ENCODE results near the gene PJVK.

DNA sequence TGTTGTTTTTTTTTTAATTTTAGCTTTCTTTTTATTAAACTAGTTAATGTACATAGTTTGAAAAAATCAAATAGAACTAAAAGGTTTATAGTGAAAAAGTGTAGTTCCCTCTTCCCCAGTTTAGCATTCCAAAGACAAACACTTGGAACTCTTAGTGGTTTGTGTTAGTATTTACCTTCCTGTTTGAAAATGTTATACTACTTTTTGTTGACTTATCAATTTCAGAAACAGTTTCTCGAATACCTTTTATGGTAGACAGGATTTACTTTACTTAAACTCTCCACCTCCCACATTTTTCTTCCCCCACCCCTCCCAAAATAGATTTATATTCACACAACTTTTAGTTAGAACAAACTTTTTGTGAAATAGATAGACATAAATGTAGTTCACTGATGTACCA, 55.8 kb downstream of the PJVK start:
- TF ChIP-seq, protein P1, sequence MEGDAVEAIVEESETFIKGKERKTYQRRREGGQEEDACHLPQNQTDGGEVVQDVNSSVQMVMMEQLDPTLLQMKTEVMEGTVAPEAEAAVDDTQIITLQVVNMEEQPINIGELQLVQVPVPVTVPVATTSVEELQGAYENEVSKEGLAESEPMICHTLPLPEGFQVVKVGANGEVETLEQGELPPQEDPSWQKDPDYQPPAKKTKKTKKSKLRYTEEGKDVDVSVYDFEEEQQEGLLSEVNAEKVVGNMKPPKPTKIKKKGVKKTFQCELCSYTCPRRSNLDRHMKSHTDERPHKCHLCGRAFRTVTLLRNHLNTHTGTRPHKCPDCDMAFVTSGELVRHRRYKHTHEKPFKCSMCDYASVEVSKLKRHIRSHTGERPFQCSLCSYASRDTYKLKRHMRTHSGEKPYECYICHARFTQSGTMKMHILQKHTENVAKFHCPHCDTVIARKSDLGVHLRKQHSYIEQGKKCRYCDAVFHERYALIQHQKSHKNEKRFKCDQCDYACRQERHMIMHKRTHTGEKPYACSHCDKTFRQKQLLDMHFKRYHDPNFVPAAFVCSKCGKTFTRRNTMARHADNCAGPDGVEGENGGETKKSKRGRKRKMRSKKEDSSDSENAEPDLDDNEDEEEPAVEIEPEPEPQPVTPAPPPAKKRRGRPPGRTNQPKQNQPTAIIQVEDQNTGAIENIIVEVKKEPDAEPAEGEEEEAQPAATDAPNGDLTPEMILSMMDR (IDR thresholded peaks at IDR 0.05) = no peak
- no peak for TF ChIP-seq POLR2A (IDR thresholded peaks at IDR 0.05; ENCODE audit: low read depth)
